GM23338 (cell line): Measurements from ENCODE around the gene SLC9C1. TPM values are rescaled to one million over a fixed set of nuclear protein-coding genes. Genes with fewer than 3 reads are reported as not detected.

ENCODE experiments used
- ATAC-seq: fragments of 200-7000 bp; cut with Tn5 transposase; 3 replicates; pipeline ENCODE4 v1.9.1; 2020
- DNase-seq: peaks from one replicate; pipeline ENCODE4 v3.0.0-alpha.2; 2015; ENCODE audit warnings: low spot score
- H2AFZ ChIP-seq: fragments of 200-600 bp; sonication (generic); 2 replicates; pipeline ENCODE4 v1.8.0; 2016; ENCODE audit warnings: antibody characterized with exemption, mild to moderate bottlenecking, moderate library complexity
- H3F3A ChIP-seq: fragments of 200-600 bp; sonication (generic); replicated peaks from 2 replicates; pipeline ENCODE4 v1.8.0; 2017; ENCODE audit warnings: antibody characterized with exemption, mixed run types, low read depth
- H3K27ac ChIP-seq: fragments of 200-600 bp; sonication (generic); 2 replicates; pipeline ENCODE4 v1.6.1; 2016; ENCODE audit warnings: low read depth
- H3K27me3 ChIP-seq: fragments of 200-600 bp; sonication (generic); 2 replicates; pipeline ENCODE4 v1.8.0; 2016; ENCODE audit warnings: mild to moderate bottlenecking, mixed run types, moderate library complexity; ENCODE audit not compliant: insufficient read depth
- H3K36me3 ChIP-seq: fragments of 200-600 bp; sonication (generic); 2 replicates; pipeline ENCODE4 v1.8.0; 2016; ENCODE audit warnings: mild to moderate bottlenecking; ENCODE audit not compliant: insufficient read depth
- H3K4me1 ChIP-seq: fragments of 200-600 bp; sonication (generic); 2 replicates; pipeline ENCODE4 v1.8.0; 2016; ENCODE audit warnings: mild to moderate bottlenecking, moderate library complexity; ENCODE audit not compliant: insufficient read depth
- H3K4me2 ChIP-seq: fragments of 200-600 bp; sonication (generic); 2 replicates; pipeline ENCODE4 v1.7.1; 2017; ENCODE audit warnings: mixed run types
- H3K4me3 ChIP-seq: fragments of 200-600 bp; sonication (generic); 2 replicates; pipeline ENCODE4 v1.6.1; 2016; ENCODE audit warnings: mixed run types
- H3K79me2 ChIP-seq: fragments of 200-600 bp; sonication (generic); replicated peaks from 2 replicates; pipeline ENCODE4 v1.8.0; 2017; ENCODE audit warnings: mild to moderate bottlenecking; ENCODE audit not compliant: insufficient read depth
- H3K9me2 ChIP-seq: fragments of 200-600 bp; sonication (generic); 2 replicates; pipeline ENCODE4 v1.8.0; 2017; ENCODE audit not compliant: insufficient read depth
- H4K20me1 ChIP-seq: fragments of 200-600 bp; sonication (generic); replicated peaks from 2 replicates; pipeline ENCODE4 v1.8.0; 2017; ENCODE audit warnings: mild to moderate bottlenecking; ENCODE audit not compliant: insufficient read depth
- H3K27ac Mint-ChIP-seq: 2 replicates; pipeline ENCODE4 v1.8.0; 2020; ENCODE audit warnings: inconsistent platforms, mild to moderate bottlenecking, moderate library complexity, mixed read lengths
- H3K27me3 Mint-ChIP-seq: 3 replicates; pipeline ENCODE4 v1.8.0; 2022; ENCODE audit warnings: low read depth, mild to moderate bottlenecking, moderate library complexity, mixed read lengths, inconsistent platforms; ENCODE audit not compliant: insufficient read depth, poor library complexity
- H3K36me3 Mint-ChIP-seq: 3 replicates; pipeline ENCODE4 v1.8.0; 2021; ENCODE audit warnings: low read depth, mild to moderate bottlenecking, inconsistent platforms, moderate library complexity, mixed read lengths
- H3K4me1 Mint-ChIP-seq: 3 replicates; pipeline ENCODE4 v1.8.0; 2020; ENCODE audit warnings: mild to moderate bottlenecking, inconsistent platforms, mixed read lengths
- H3K4me3 Mint-ChIP-seq: 3 replicates; pipeline ENCODE4 v1.8.0; 2021; ENCODE audit warnings: moderate library complexity, mild to moderate bottlenecking, inconsistent platforms, mixed read lengths
- H3K9me3 Mint-ChIP-seq: 3 replicates; pipeline ENCODE4 v1.8.0; 2020; ENCODE audit warnings: moderate library complexity, mild to moderate bottlenecking, inconsistent platforms, mixed read lengths
- CREB1 ChIP-seq: fragments of 250-450 bp; sonication (Bioruptor Pico); IDR thresholded peaks from 2 replicates; pipeline ENCODE4 v1.5.0; 2020; ENCODE audit warnings: low read depth, mild to moderate bottlenecking, moderate library complexity
- ETS1 ChIP-seq: IDR thresholded peaks from 2 replicates; pipeline ENCODE4 v1.6.1; 2016; ENCODE audit warnings: antibody characterized with exemption
- EZH2 ChIP-seq: fragments of 200-600 bp; sonication (generic); IDR thresholded peaks from one replicate; pipeline ENCODE4 v1.8.0; 2017; ENCODE audit warnings: antibody characterized with exemption, mild to moderate bottlenecking, low read depth; ENCODE audit not compliant: unreplicated experiment
- EZH2phosphoT487 ChIP-seq: fragments of 200-600 bp; sonication (generic); IDR thresholded peaks from one replicate; pipeline ENCODE4 v1.8.1; 2018; ENCODE audit warnings: antibody characterized with exemption; ENCODE audit not compliant: unreplicated experiment
- JUNB ChIP-seq: IDR thresholded peaks from one replicate; pipeline ENCODE4 v1.6.1; 2016; ENCODE audit warnings: antibody characterized with exemption; ENCODE audit not compliant: unreplicated experiment
- NANOG ChIP-seq: IDR thresholded peaks from 2 replicates; pipeline ENCODE4 v1.6.1; 2016; ENCODE audit warnings: antibody characterized with exemption, borderline replicate concordance
- POLR2AphosphoS5 ChIP-seq: IDR thresholded peaks from 2 replicates; pipeline ENCODE4 v1.6.1; 2016; ENCODE audit warnings: antibody characterized with exemption, low read depth
- STAT1 ChIP-seq: IDR thresholded peaks from one replicate; pipeline ENCODE4 v1.6.1; 2016; ENCODE audit warnings: antibody characterized with exemption; ENCODE audit not compliant: unreplicated experiment
- ZNF114 ChIP-seq: fragments of 250-450 bp; sonication (Bioruptor Pico); IDR thresholded peaks from 2 replicates; pipeline ENCODE4 v1.5.0; 2020; ENCODE audit warnings: mild to moderate bottlenecking, moderate library complexity
- ZNF331 ChIP-seq: fragments of 250-450 bp; sonication (Bioruptor Pico); IDR thresholded peaks from 2 replicates; pipeline ENCODE4 v1.5.0; 2020; ENCODE audit warnings: low read depth, mild to moderate bottlenecking, moderate library complexity
- polyA plus RNA-seq: library from polyadenylated mRNA; unstranded; fragments of >200 nt; fragmentation: Nextera tagmentation; extraction: Ambion mirVana; gene quantifications from 2 replicates; pipeline ENCODE4 v1.2.1, GENCODE V29; 2016
- total RNA-seq: library from RNA; depleted of rRNA; stranded (reverse); fragments of >200 nt; shearing (Covaris generic); gene quantifications from 2 replicates; pipeline ENCODE4 v1.2.3, GENCODE V29; 2014
- TF ChIP-seq, protein P1 (sequence below), 2 experiments: fragments of 200-600 bp in 1 of 2; sonication (generic) in 1 of 2; conservative IDR thresholded peaks; 2 replicates each; pipeline versions ENCODE4 v1.5.1 to v1.6.1; 2016 to 2017; ENCODE audit warnings: antibody characterized with exemption in 2 of 2, low read depth in 2 of 2, mild to moderate bottlenecking in 2 of 2, moderate library complexity in 1 of 2

SLC9C1 gene
- total and polyA plus RNA-seq, 2 experiments from 2014 or later: 0.97 to 1.8 TPM

- Mint-ChIP-seq H3K4me1 (peaks cover 15% of the 10 kb centered on the region), H3K9me3 (no peaks in the 10 kb centered on the region), H3K27me3 (peaks cover 2% of the 10 kb centered on the region), H3K4me3 (no peak overlapping the region), H3K36me3 (peaks cover 9% of the 10 kb centered on the region; the same call in 2 of the 3 replicates), H3K27ac (peak overlapping the region; percentile 14; the same call in 1 of the 2 replicates)
- ATAC-seq (no peak), DNase-seq (no peak)
- Histone ChIP-seq H3K4me1 (peaks cover 17% of the 10 kb centered on the region), H3K27ac (no peak overlapping the region), H3F3A (no peaks in the 10 kb centered on the region), H4K20me1 (no peaks in the 10 kb centered on the region), H3K79me2 (no peaks in the 10 kb centered on the region), H3K4me3 (no peak overlapping the region), H3K27me3 (no peaks in the 10 kb centered on the region), H3K36me3 (no peaks in the 10 kb centered on the region; the same call in none of the 2 replicates), H3K4me2 (no peak overlapping the region), H2AFZ (no peak overlapping the region), H3K9me2 (no peaks in the 10 kb centered on the region)
- no peak for TF ChIP-seq EZH2
- TF ChIP-seq POLR2AphosphoS5: no peak
- no peak for TF ChIP-seq ETS1
- no peak for TF ChIP-seq ZNF114
- no peak for TF ChIP-seq NANOG
- TF ChIP-seq ZNF331 (CRISPR knock-in tag): no peak
- no peak for TF ChIP-seq EZH2phosphoT487
- TF ChIP-seq, protein P1, sequence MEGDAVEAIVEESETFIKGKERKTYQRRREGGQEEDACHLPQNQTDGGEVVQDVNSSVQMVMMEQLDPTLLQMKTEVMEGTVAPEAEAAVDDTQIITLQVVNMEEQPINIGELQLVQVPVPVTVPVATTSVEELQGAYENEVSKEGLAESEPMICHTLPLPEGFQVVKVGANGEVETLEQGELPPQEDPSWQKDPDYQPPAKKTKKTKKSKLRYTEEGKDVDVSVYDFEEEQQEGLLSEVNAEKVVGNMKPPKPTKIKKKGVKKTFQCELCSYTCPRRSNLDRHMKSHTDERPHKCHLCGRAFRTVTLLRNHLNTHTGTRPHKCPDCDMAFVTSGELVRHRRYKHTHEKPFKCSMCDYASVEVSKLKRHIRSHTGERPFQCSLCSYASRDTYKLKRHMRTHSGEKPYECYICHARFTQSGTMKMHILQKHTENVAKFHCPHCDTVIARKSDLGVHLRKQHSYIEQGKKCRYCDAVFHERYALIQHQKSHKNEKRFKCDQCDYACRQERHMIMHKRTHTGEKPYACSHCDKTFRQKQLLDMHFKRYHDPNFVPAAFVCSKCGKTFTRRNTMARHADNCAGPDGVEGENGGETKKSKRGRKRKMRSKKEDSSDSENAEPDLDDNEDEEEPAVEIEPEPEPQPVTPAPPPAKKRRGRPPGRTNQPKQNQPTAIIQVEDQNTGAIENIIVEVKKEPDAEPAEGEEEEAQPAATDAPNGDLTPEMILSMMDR (conservative IDR thresholded peaks at IDR 0.05; ENCODE audit: low read depth in 2 of 2): no peak
- no peak for TF ChIP-seq JUNB
These were observed 176.6 kb downstream of the SLC9C1 start for GRCh38 chr3:112117415-112117814.

DNA sequence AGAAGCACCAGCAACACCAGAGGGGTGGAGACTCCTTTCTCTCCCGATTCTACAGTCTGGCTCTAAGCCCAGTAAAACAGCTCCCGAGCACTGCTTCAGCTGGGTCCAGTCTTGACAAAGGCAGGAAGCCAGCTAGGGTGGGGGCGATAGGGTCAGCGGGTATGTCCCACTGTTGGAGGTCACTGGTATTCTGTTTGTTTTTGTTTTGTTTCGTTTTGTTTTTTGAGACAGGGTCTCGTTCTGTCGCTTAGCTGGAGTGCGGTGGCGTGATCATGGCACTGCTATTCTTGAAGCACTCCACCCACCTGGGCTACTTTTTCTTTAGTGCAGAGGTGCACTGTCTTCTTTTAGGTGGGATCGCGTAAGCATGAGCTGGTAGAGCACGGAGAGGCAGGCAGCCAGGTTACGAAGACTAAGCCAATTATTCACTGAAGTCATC lies 177.2 kb downstream of the SLC9C1 start:
- Histone ChIP-seq H2AFZ (no peak overlapping the region), H3K9me2 (no peaks in the 10 kb centered on the region), H4K20me1 (no peaks in the 10 kb centered on the region), H3K4me3 (no peak overlapping the region), H3K27ac (no peak overlapping the region), H3K4me2 (no peak overlapping the region), H3K79me2 (no peaks in the 10 kb centered on the region), H3K27me3 (no peaks in the 10 kb centered on the region), H3K4me1 (peaks cover 17% of the 10 kb centered on the region), H3F3A (no peaks in the 10 kb centered on the region), H3K36me3 (no peaks in the 10 kb centered on the region; the same call in 1 of the 2 replicates)
- ATAC-seq: no peak
- Mint-ChIP-seq H3K27me3 (peaks cover 2% of the 10 kb centered on the region), H3K4me1 (peaks cover 15% of the 10 kb centered on the region), H3K36me3 (peaks cover 9% of the 10 kb centered on the region; the same call in 2 of the 3 replicates), H3K4me3 (no peak overlapping the region), H3K27ac (no peak overlapping the region), H3K9me3 (no peaks in the 10 kb centered on the region; the same call in 2 of the 3 replicates)
- TF ChIP-seq, protein P1 (conservative IDR thresholded peaks at IDR 0.05; ENCODE audit: low read depth in 2 of 2): no peak
- no peak for TF ChIP-seq ZNF331 (CRISPR knock-in tag)
- no peak for TF ChIP-seq ETS1
- TF ChIP-seq STAT1: no peak
- no peak for TF ChIP-seq NANOG
- no peak for TF ChIP-seq ZNF114
- no peak for TF ChIP-seq EZH2
- no peak for TF ChIP-seq CREB1 (CRISPR knock-in tag)
- TF ChIP-seq EZH2phosphoT487: no peak
- no peak for DNase-seq
